Measurements from ENCODE around the gene HSD11B1.
"Not testable (repeated sequence)": the region's sequence is repeated elsewhere in the genome, so short reads cannot be mapped to it uniquely, and the experiment has no call there.

Gene HSD11B1

GRCh38 chr1:209689477-209689876 is 15.2 kb upstream of the HSD11B1 start:
- H3K4me3 ChIP-seq (ENCODE audit: low read depth, low read length): no peak overlapping the region
- no peak for TF ChIP-seq CTCF (IDR thresholded peaks at IDR 0.05; ENCODE audit: low read depth, low read length, missing control alignments)
- no peak for DNase-seq (ENCODE audit: low read depth)

GRCh38 chr1:209691237-209691636 is 13.4 kb upstream of the HSD11B1 start:
- no peak for DNase-seq (ENCODE audit: low read depth)
- TF ChIP-seq CTCF (IDR thresholded peaks at IDR 0.05; ENCODE audit: low read depth, low read length, missing control alignments): no peak
- H3K4me3 ChIP-seq (ENCODE audit: low read depth, low read length): no peak overlapping the region

GRCh38 chr1:209692296-209692695 is 12.3 kb upstream of the HSD11B1 start:
- H3K4me3 ChIP-seq (ENCODE audit: low read depth, low read length): no peak overlapping the region
- TF ChIP-seq CTCF (IDR thresholded peaks at IDR 0.05; ENCODE audit: low read depth, low read length, missing control alignments): no peak
- no peak for DNase-seq (ENCODE audit: low read depth)

- no peak for DNase-seq (ENCODE audit: low read depth)
- peak; percentile 78 for TF ChIP-seq CTCF (IDR thresholded peaks at IDR 0.05; ENCODE audit: low read depth, low read length, missing control alignments)
- no peak overlapping the region for H3K4me3 ChIP-seq (ENCODE audit: low read depth, low read length)
Measured at GRCh38 chr1:209692745-209693504, 11.7 kb upstream of the HSD11B1 start.

- H3K4me3 ChIP-seq (ENCODE audit: low read depth, low read length): no peak overlapping the region
- TF ChIP-seq CTCF (IDR thresholded peaks at IDR 0.05; ENCODE audit: low read depth, low read length, missing control alignments): no peak
- DNase-seq (ENCODE audit: low read depth): no peak
Measured at GRCh38 chr1:209696673-209697072, 8.0 kb upstream of the HSD11B1 start.

GRCh38 chr1:209697126-209697525 is 7.5 kb upstream of the HSD11B1 start:
- no peak for TF ChIP-seq CTCF (IDR thresholded peaks at IDR 0.05; ENCODE audit: low read depth, low read length, missing control alignments)
- H3K4me3 ChIP-seq (ENCODE audit: low read depth, low read length): no peak overlapping the region
- DNase-seq (ENCODE audit: low read depth): no peak

- not testable (repeated sequence) for DNase-seq (ENCODE audit: low read depth); H3K4me3 ChIP-seq (ENCODE audit: low read depth, low read length)
Measured at GRCh38 chr1:209700686-209701085, 4.0 kb upstream of the HSD11B1 start.
